NK-92 (cell line): Measurements from ENCODE around the gene C2CD4D.

Source experiments
- DNase-seq: peaks from one replicate; lab custom pipeline; 2025; ENCODE audit not compliant: unreplicated experiment; lab: John Stamatoyannopoulos, UW

Gene C2CD4D

DNA sequence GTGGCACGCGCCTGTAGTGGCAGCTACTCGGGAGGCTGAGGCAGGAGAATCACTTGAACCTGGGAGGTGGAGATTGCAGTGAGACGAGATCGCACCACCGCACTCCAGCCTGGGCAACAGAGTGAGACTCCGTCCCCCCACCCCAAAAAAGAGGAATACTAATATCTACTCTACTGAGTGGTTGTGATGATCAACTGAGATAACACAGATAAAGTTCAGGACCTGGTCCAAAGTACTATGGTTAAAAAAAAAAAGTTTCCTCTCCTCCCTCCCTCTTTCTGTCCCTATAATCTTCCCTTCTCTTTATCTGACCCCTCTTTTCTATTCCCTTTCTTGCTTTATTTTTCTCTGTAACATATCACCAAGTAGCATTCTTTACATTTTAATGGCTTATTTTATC is 4.0 kb downstream of the C2CD4D start:
- DNase-seq: no peak

DNA sequence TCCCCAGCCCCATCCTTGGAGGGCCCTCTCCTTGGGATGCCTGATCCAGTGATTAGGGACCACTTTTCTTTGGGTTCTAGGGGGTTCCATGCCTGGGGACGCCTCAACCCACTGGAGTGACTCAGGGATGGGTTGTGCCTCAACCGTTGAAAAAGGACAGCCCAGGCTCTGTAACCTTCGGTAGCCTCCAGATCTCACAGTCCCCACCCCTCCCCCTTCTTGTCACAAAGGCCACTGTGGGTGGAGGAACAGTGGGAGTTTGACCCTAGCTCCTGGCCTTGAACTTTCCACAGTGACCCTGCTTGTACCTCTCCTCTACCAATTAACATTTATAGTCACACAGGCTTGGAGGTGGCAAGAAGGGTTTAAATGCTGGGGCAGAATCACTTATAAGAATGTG is 5.4 kb downstream of the C2CD4D start:
- DNase-seq: no peak

DNA sequence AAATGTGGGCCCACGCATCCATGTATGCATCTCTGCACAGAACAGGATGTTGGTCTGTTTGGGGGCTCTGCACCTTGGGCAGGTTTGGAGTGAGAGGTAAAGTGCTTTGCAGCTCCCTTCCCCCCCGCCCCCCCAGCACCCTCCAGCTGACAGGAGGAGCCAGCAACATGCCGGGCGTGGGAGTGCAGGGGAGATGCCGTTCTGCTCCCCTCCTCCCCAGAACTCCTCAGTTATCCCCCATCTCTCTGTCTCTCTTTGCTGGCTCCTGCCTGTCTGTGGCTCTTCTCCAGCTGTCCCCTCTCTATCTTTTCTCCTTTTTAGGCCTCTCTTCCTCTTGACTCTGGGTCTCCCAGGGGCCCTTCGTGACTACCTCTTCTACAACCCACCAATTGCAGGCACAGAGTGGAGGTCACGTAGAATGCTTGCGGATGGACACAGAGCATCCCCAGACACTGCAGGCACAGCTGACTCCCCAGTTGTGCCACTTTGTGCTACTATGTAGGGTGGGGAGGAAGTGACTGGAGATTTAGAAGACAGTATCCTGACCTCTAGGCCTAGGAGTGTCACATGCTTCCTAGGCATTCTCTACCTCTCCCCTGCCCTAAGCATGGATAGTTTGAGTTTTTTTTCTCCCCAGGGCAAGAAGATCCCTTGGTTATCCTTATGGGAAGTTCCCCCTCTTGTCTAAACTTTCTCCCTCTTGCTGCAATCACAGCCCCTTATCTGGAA is 6.3 kb downstream of the C2CD4D start:
- no peak for DNase-seq

DNA sequence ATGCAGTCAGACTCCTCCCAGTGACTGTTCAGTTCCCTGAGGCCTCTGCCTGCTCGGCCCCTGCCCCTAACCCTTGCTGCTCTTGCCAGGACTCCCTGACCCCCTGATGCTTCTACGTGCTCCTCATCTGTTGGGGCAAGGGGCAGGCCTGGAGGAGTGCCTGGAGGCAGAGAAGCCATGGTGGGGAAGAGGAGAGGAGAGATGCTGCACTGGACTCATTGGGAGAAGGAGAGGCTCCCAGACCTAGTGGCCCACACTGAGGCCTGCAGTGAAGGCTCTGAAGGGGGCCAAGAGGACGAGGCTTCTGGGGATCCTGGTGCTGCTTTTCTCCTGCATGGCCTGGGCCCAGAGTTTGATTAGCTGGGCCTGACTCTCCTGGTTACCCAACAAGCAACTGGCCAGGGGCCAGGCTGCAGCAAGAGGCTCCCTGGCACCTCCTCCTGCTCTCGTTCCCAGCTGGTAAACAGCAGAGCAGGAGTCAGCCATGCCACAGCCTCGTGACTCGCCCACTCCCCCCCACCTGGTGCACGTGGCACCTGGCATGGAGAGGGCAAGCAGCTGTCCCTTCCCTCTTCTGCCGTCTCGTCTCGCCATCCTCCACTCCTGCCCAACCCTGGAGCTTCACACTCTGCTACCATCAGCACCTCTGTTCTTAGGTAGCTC is 7.2 kb downstream of the C2CD4D start:
- no peak for DNase-seq

DNA sequence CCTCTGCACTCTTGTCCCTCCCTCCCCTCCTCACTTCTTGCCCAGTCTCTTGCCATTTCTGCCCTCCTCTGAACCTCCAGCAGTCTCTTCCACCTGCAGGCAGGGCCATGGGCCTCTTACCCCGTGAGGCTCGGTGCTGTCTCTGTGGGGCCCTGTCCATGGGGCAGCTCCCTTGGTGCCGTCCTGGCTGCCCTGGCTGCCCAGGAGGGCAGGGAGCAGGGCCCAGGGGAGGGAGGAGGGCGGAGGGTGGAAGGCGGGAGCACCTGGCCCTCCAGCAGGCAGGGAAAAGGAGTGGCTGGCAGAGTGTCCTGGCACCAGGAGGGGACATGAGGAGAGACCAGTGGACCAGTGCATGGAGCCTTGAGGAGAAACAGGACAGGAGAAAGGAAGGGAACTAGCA is 8.0 kb downstream of the C2CD4D start, which contains the start of gene RORC:
TSS of gene RORC (minus strand) at position 198 of the 400 bp plus-strand sequence. CDS start at position 160, 38 bp downstream.
- DNase-seq: no peak

DNA sequence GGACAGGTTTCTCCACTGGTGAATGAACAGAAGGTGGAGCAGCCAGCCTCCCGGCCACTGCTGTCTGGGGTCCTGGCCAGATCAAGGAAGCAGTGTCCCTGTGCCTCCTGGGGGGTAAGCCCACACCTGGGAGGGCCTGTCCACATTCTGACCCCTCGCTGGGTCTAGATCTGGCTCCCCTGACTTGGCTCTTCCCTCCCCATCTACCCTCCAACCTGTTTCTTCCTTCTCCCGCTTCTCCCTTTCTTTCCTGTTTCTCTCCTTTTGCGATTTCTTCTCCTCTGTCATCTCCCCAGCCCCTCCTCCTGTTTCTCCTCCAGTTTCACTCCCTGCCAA is 8.4 kb downstream of the C2CD4D start:
- no peak for DNase-seq

DNA sequence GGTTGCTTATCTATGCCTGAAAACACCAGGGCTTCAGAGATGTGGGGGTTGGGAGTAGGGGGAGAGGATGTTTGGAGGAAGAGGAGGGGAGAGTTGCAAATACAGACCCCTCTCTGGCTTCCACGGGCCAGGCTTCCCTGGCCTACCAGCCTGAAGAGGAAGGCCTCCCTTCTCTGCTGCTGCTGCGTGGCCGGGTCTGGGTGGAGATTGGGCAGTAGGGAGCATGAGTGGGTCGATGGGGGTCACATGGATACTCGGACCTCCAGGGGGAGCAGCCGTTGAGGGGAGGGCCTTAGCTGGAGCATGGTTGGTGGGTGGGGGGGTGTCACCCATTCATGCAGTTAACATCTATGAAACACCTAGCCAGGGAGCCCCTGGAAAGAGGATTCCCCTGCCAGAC is 9.6 kb downstream of the C2CD4D start:
- DNase-seq: no peak

DNA sequence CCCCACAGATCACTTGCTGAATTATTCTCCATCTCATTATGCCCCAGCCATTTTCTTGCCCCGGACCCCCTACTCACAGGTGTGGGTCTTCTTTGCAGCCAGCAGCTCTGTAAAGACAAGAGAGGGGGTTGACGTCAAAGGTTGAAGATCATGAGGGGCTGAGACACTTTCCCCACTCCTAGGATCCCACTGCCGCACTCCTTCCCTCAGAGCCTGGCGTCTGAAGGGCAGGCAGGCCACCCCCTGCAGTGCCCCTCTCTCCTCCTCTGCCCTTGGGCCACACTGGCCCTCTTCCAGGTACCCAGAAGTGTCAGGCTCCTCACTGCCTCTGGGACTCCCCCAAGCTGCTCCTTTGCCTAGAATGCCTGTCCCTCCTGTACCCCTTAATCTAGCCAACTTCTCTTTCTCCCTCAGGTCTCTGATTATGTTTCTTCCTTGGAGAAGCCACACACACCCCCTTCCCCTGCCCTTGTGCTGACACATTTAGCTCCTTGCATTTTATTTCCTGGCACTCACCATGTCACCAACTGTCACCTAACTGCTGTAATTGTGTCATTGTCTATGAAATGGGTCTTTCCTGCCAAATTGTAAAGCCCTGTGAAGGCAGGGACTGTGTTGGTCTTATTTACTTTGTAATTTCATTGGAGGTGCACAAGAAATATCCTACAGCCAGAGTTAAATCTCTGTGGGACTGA is 10.1 kb downstream of the C2CD4D start:
- DNase-seq: no peak

DNA sequence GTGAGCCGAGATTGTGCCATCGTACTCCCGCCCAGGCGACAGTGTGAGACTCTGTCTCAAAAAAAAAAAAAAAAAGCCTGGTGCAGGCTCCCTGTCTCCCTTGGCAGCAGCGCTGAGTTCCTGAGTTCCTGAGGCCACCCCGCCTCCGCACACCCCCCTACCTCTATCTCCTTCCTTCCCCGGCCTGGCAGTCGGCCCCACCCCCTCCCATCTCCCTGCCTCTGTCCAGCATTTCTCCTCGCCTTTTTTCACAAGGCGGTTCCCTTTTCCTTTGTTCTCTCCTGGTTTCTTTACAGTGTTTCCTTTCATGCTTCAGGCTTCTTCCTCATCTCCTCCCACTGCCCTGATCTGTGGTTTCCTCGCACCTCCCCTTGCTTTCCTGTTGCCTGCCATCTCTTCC is 10.7 kb downstream of the C2CD4D start:
- no peak for DNase-seq

DNA sequence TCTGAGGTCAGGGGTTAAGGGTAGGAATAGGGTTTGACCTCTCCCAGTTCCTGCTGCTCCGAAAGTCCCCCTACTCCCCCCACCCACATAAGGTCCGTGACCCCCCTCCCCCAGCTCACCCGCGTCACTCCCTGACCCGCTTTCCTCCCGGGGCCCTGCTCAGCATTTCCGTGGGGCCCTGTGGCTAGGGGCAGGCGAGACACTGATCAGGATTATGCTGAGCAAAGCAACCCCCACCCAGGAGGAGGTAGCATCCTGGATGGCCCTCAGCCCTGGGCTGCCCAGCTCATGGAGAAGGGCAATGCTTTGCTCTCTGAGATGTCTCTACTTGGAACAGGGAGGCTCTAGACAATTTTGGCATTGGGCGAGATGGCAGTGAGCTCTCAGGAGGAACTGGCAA is 11.8 kb downstream of the C2CD4D start:
- no peak for DNase-seq

DNA sequence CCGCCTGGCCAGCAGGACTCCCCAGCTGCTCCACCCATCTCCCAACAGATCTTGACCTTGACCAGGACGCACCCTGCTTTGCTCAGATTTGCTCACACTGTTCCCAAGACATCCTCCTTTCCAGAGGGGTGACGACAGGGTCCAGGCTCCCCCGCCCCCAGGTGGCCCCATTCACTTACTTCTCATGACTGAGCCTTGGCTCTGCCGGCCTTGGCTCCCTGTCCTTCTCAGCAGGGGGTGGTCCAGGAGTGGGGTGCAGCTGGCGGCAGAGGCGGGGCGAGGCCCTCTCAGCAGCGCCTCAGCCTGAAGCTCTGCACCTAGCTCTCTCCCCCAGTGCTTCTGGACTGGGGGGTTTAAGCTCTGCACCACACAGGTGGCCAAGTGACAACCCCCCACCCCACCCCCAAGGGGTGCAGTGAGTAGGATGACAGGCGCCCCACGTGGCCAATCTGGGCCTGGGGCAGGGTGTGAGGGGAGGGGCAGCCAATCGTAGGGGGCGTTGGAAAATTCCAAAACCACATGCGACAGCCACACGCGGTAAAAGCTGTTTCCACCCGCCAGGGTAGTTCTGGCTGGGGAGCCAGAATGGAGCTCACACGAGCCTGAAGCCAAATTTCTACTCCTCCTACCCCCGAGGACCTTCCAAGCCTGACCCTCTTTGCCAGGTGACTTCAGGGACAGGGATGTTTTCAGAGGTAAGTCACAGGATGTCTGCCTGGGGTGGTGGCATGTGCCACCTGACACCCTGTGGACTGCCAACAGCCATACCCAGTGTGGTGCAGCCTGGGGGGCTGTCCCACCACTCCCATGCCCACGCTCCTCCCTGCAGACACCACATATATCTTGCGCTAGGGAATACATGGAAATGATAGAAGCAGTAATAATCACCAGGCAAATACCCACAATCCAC is 13.6 kb downstream of the C2CD4D start:
- DNase-seq: no peak

DNA sequence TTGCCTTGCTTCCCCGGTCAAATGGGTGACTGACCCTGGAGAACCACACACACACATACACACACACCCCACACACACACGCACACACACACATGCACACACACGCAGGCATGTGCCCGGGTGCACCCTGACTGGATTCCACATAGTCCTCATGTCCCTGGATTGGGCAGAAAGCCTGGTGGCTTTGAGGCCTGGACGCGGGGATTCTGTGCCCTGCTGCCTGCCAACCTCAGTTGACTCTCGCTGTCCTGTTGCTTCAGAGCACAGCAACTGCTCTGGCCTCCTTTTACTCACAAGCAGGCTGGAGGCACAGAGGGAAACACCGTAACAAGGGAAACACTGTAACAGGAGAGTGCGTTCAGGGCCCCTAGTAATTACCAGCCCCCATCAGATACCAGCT is 14.4 kb downstream of the C2CD4D start:
- DNase-seq: no peak

DNA sequence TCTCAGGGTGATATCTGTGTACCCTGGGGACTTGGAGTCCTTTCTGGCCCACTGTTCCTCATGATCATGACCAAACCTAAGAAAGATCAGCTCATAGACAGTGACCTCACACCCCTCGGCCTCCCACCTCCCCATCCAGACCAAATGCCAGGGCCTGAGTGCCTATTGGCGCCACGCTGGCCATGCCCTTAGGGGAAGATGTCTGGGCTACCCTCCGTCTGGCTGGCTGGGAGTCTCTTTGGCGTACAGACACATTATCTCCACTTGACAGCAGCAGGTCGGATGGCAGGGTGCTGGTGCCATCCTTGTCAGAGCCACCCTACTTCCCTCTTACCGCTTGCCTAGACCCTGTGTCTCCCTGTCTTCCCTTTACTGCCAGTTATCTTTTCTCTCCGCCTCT is 16.4 kb downstream of the C2CD4D start:
- DNase-seq: no peak

DNA sequence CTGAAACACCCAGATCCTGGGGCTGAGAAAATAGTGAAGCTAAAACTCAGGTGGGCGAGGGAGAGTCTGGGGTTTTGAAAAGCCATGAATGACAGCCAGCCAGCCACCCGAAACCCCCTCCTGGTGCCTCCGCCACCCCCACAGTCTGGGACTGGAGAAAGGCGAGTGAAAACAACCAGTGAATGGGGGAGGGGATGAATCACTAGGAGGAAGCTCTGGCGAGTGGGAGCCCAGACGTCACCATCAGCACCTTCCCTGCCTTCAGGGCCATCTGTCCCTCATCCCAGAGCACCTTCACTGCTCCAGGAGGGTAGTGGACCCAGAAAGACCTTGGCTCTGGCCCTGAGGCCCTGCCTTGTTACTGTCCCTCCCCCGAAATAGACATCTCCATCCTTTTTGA is 17.2 kb downstream of the C2CD4D start:
- DNase-seq: no peak

DNA sequence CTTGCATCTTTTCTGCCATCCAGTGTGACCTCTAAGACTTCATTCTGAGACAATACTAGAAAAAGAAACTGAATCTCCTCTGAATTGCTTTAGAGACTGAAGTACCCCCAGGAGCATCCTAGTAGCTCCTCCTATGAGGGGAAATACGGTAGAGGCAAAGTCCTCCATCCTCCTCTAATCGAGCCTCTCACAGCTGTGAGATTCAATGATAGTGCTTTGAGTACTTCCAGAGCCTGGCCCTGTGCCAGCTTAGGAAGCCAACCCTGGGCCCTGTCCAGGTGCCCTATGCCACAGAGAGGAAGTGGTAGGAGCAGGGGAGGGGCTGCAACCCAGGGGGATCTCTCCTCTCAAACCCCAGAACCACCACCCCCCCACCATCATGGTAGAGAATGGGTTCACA is 18.7 kb downstream of the C2CD4D start:
- no peak for DNase-seq

DNA sequence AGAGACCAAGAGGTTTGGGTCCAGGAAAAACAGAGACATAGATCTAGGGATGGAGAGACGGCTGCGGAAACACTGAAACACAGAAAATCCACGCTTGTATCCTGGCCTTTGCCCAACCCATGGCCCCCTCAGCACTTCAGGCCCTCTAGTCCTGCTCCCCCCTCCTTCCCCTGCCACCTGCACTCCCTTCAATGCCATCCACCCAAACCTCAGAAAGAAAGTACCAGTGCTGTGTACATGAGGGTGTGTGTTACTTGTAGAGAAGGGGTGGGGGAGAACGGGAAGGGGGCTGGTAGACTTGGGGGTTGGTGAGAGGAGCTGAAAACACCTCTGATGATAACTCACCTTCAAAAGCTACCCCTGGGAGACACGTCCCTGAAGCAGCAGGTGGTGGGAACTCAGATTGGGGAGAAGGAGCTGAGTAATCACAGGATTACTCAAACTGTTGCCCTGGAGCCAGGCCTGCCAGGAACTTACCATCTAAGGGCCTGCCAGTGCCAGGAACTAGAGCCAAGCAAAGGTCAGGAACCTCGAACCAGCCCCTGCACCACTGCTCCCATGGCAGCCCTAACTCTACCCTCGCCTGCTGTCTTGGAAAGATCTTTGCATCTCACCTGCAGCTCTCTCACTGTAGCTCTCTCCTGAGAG is 19.5 kb downstream of the C2CD4D start:
- no peak for DNase-seq

DNA sequence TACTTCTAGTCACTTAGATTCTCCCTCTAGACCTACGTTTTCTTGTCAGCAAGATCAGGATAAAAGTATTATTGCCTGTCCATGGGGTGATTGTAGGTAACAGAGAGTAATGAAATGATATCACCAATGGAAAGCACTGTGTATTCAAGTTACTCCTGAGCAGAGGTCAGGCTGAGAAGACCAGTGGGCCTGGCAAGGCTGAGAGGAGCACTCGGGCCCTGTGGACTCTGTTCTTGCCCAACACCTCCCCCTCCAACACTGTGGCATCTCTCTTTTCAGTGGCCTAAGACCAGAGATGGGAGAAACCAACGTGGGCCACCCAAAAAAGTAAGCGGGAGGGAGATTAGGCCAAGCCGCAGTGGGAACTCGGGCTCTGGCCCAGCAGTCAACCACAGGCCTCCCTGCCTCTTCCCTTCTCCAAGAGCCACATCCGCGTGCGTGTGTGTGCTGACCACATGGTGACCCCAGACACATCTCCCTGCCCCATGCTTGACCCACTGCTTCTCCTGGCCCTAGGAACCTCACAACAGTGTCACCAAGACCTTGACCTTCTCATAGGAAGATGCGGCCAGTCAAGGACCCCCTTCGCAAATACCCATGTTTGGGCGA is 20.3 kb downstream of the C2CD4D start:
- no peak for DNase-seq

DNA sequence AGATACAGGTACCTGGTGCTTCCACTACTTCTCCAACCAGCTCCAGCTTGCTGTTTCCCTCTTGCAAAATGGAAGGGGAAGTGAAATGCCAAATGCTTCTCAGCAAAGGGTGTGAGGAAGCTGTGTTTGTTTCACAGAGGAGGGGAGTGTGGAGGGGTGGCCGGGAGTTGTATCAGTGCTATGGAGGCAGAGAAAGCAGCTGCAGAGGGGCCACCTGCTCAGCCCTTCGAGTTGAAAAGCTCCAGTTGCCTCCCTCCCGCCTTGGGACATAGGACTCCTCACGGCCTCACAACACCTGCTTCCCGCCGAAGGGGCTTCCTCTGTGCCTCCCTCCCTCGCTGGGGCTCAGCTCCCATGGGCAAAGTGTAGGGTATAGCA is 22.3 kb downstream of the C2CD4D start:
- DNase-seq: no peak

DNA sequence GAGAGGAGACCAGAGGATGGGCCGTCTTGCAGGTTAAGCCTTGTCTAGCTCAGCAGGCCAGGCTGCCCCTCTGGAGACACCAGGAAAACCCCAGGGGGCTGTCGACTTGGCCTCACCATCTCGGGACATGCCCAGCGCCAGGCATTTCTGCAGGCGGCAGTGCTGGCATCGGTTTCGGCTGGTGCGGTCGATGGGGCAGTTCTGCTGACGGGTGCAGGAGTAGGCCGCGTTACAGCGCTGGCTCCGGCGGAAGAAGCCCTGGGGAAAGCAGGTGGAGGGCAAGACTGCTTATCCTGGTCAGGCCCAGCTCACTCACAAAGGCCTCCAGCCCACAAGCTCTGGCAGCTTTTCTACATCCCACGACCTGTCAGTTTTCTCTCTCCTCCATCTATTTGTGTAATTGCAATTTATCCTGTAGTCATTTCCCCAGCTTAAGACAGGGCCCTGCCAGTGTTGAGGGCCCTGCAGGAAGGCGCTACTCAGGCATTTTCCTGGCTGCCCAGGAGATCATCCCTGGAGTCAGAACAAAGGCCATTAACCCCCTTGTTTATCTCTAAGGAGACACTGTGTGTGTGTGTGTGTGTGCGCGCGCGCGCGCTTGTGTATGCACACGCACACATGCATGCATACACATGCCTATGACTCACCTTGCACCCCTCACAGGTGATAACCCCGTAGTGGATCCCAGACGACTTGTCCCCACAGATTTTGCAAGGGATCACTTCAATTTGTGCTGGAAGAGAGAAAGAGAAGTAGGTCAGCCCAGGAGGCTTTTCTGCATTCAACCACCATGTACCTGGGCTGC is 22.9 kb downstream of the C2CD4D start:
- no peak for DNase-seq
